HG03097 (cell line): ENCODE measurements around the gene TTC38.
"Not testable (repeated sequence)": the region's sequence is repeated elsewhere in the genome, so short reads cannot be mapped to it uniquely, and the experiment has no call there.

Source experiments
- ATAC-seq: cut with Tn5 transposase; IDR thresholded peaks from one replicate; pipeline ENCODE4 v1.9.1; 2021; ENCODE audit not compliant: unreplicated experiment, low FRiP score

TTC38 gene

GRCh38 chr22:46293577-46294260, 25.9 kb downstream of the TTC38 start:
- no peak for ATAC-seq

GRCh38 chr22:46294784-46295183, 27.0 kb downstream of the TTC38 start:
- ATAC-seq, result no peak

DNA sequence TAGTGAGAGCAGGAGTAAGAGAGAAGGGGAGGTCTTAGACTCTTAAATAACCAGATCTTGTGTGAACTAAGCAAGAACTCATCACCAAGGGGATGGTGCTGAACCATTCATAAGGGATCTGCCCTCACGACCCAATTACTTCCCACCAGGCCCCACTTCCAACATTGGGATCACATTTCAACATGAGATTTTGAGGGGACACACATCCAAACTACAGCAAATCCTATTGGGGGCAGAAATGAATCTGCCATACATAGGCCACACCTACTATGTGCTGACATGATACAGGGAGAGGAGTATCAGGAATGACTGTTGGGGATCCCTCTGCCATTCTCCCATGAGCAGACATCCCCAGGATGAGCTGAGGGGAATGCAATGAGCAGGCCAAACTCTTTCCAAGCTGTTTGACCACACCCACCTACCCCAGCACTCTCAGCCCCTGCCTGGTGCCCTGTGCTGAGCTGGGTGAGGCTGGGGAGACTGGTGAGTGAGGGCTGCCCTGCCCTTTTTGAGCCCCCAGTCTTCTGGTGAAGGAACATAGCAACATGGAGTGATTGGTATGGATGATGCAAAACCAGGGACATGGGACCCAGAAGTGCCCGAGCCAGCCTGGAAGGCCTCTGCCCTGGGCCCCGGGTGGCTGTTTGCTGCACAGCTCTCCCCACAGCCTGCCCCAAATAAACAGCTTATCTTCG, 27.6 kb downstream of the TTC38 start:
- no peak for ATAC-seq

- peak; percentile 87 for ATAC-seq
These were observed 28.7 kb downstream of the TTC38 start, which contains the start of gene GTSE1 for GRCh38 chr22:46296257-46297150. TSS of gene GTSE1 (plus strand) at chr22:46296870. CDS start at chr22:46297401, 531 bp downstream.

DNA sequence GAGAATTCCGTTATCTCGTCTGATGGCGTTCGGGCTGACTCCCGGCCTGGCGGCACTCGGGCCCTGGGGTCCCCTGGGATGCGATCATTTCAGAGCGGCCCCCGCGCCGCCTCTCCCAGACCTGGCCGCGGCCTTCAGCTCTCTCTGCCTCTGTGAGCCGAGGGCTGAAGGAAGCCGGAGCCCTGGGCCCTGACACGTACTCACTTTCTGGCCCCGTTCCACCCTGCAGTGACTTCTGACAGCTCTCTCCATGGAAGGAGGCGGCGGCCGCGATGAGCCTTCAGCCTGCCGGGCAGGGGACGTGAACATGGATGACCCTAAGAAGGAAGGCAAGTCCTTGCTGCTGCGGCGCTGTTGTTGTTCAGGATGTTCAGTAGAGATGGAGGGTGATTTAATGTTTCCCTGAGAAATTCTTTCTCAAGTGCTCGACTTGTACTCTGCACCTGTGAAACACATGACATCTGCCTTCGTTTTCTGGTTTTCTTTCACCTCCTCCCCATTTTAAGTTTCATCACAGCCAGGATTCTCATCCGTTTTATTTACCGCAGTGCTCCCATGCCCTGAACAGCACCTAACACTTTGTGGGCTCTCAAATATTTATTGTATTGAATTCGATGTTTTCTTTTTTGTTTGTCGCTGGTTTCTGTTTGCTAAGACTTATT, 29.5 kb downstream of the TTC38 start:
- peak; percentile 8 for ATAC-seq

GRCh38 chr22:46299101-46299500, 31.3 kb downstream of the TTC38 start:
- no peak for ATAC-seq

DNA sequence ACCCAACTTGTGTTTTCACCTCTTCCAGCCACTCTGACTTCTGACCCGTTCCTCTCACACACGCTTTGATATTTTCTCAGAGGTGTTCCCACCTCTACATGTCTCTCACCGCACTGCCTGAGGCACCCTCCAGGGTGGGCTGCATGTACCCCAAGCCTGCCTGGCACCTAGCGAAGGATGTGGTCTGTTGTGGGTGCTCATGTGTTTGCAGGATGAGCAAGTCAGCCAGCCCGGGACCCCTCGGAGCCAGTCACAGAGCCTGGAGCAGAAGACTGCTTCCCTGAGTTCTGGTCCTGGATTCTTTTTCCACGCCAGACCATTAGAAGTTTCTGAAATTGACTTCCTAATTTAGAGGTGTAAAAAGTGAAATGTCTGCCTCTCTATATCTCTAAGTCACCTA, 32.7 kb downstream of the TTC38 start:
- no peak for ATAC-seq

DNA sequence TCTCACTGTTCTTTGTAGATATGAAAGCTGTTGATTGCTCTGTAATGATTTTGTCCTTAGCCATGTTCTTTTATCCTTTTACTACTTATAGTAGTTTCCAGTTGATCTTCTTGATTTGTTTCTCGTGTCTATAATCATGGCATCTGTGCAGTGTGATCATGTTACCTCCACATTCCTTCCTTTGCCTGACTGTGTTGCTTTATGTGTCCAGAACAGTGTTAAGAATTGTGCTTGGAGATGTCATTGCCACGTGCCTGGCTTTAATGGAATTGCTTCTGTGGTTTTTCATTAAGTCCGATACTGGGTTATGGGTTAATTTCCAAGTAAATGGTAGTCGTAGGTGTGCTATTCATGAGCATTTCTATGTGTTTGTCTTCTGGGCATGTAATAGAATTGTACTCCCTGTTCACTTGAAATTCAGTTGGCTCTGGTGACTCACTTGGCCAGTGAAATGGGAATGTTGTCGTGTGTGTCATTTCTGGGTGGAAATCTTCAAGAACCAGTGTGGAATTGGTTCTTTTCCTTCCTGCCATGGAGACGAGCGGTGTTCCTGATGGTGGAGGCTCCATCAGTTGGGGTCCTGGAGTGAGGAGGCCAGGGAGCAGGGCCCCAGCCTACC, 35.6 kb downstream of the TTC38 start:
- ATAC-seq, result no peak

GRCh38 chr22:46308283-46308988, 40.6 kb downstream of the TTC38 start:
- no peak for ATAC-seq

GRCh38 chr22:46309526-46310085, 41.8 kb downstream of the TTC38 start:
- ATAC-seq, result no peak

DNA sequence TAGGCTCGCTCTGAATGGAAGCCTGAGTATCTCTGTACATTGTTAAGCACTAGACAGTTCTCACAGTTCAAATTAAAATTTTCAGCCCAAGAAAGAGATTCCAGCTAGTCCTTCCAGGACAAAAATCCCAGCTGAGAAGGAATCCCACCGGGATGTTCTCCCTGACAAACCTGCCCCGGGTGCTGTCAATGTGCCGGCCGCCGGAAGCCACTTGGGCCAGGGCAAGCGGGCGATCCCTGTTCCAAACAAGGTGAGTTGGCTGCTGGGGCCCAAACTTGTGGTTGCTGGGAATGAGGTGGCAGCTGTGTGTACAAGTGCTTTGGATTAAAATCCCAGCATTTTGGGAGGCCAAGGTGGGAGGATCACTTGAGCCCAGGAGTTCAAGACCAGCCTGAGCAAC, 44.2 kb downstream of the TTC38 start:
- no peak for ATAC-seq

DNA sequence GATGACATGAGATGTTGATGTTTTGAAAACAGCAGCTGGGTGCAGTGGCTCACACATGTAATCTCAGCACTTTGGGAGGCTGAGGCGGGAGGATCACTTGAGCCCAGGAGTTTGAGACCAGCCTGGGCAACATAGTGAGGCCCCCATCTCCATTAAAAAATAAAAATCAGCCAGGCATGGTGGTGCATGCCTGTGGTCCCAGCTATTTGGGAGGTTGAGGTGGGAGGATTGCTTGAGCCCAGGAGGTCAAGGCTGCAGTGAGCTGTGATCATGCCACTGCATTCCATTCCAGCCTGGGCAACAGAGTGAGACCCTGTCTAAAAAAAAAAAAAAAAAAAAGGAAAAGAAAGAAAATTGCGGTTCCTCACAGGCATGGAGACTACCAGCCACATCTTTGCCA, 45.0 kb downstream of the TTC38 start:
- not testable (repeated sequence) for ATAC-seq

GRCh38 chr22:46315976-46316375, 48.2 kb downstream of the TTC38 start:
- ATAC-seq, result no peak

DNA sequence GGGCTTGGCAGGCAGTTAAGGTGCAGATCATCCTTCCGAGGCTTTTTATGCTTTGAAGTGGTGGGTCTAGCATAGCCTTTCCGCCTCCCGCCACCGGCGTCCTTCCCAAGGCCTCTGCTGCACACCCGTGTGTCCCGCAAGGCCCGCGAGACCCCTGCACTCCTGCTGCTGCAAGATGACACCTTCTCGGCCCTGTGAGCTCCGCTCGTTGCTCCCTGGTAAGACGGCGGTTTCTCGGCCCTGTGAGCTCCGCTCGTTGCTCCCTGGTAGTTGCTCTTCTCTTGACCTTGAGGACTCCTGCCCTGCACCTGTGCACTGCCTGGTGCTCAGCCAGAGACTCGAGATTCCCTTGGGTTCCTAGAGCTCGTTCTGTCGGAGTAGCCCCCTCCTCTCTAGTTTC, 49.8 kb downstream of the TTC38 start:
- no peak for ATAC-seq

- no peak for ATAC-seq
These were observed 50.8 kb downstream of the TTC38 start for GRCh38 chr22:46318576-46318975.

- no peak for ATAC-seq
These were observed 51.5 kb downstream of the TTC38 start for GRCh38 chr22:46319319-46319718.

DNA sequence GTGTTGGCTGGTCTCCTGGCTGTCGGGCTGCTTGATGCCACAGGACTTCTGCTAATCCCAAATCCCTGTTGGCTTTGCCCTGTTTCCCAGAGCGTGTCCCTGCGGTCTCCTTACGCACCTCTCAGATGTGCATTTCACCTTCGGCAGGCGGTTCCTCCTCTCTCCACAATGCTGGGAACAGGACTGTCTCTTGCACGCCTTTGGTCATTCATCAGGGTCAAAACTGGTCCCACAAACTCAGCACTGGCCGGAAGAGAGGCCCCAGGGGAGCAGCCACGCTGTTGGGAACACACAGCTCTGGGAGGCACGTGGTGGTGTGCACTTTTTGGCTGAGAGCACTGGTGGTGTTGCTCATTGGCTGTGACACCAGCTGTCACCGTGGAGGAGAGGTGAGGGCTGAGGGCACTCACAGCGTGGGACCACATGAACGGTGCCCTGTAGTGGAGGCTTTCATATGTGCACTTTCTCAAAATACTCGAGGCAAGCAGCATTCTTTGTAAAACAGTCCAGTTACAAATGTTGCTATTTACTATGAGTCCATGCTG, 52.4 kb downstream of the TTC38 start:
- no peak for ATAC-seq

GRCh38 chr22:46320716-46321386, 53.0 kb downstream of the TTC38 start:
- ATAC-seq, result no peak

DNA sequence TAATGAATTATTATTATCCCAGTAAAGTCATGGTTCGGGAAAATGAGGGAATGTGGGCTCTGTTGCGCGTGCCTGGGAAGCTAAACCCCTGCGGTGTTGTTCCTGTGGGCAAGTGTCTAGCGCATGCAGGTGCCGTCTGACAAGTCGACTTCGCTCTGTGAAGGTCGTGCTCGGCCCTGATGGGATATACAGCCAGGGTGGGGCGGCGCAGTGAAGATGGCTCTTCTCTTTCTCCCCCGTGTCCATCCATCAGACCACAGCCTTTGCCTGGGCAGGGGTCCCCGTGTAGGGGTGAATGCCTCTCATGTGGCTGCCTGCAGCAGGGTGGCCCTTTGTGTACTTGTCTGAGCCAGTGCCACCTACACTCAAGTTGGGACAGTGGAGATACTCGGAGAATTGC, 54.9 kb downstream of the TTC38 start:
- no peak for ATAC-seq
